K562 (cell line): ENCODE results near the gene TUBD1. TPM values are rescaled to one million over a fixed set of nuclear protein-coding genes. Genes with fewer than 3 reads are reported as not detected.

Experiments used
- ATAC-seq: fragments of 200-7000 bp; cut with Tn5 transposase; 3 replicates; pipeline ENCODE4 v1.9.1; 2020; ENCODE audit warnings: moderate library complexity
- BruUV-seq: library from RNA; stranded (reverse); fragments of 400-500 nt; replicated peaks from 2 replicates; lab custom pipeline; 2021; lab: Mats Ljungman, UMichigan
- CTCF ChIA-PET: fragments of 300-600 bp; formaldehyde crosslinking; extraction: SDS; loops from one replicate; lab custom pipeline; 2021; ENCODE audit warnings: low intra/inter-chr PET ratio; lab: Yijun Ruan, JAX
- POLR2A ChIA-PET: fragments of 300-600, 350-650 bp; sonication (Branson Sonifier 250); formaldehyde crosslinking; extraction: SDS; loops from one replicate; lab custom pipeline; 2021; ENCODE audit warnings: antibody characterized with exemption, inconsistent platforms; lab: Yijun Ruan, JAX
- DNase-seq, 4 experiments: peaks; one replicate each; pipeline versions ENCODE4 v3.0.0 to v3.0.0-alpha.2; 2011 to 2018; ENCODE audit warnings: low spot score in 3 of 4, mixed read lengths in 3 of 4; ENCODE audit errors: extremely low read depth in 1 of 4
- FAIRE-seq: peaks from 2 replicates; lab custom pipeline; 2011; peaks lifted over from hg19 to GRCh38; lab: Jason Lieb, UNC
- H2AFZ ChIP-seq: 2 replicates; pipeline ENCODE4 v1.6.0; 2011; ENCODE audit warnings: low read depth, low read length, control low read depth, inconsistent platforms
- H3K27ac ChIP-seq: fragments of 200-600 bp; 3 replicates; pipeline ENCODE4 v1.8.0; 2011; ENCODE audit warnings: low read depth, mild to moderate bottlenecking, control low read depth, inconsistent platforms, low read length, moderate library complexity, mixed read lengths; ENCODE audit errors: extremely low read depth
- H3K27me3 ChIP-seq, 2 experiments: fragments of 300-600 bp in 1 of 2; 2 replicates in 1 of 2; 3 replicates in 1 of 2; pipeline versions ENCODE4 v1.6.0 to v1.8.0; 2011; ENCODE audit warnings: inconsistent platforms in 2 of 2, low read length in 2 of 2, mild to moderate bottlenecking in 1 of 2, mixed read lengths in 1 of 2, moderate library complexity in 1 of 2; ENCODE audit not compliant: control insufficient read depth in 2 of 2, insufficient read depth in 2 of 2
- H3K36me3 ChIP-seq: fragments of 300-600 bp; 3 replicates; pipeline ENCODE4 v1.8.0; 2011; ENCODE audit warnings: mild to moderate bottlenecking, low read length, inconsistent platforms; ENCODE audit not compliant: control insufficient read depth, insufficient read depth
- H3K4me1 ChIP-seq, 2 experiments: fragments of 200-600 bp in 1 of 2; replicated peaks in 1 of 2; 2 replicates in 1 of 2; 3 replicates in 1 of 2; pipeline versions ENCODE4 v1.5.1 to v1.8.0; 2011; ENCODE audit warnings: inconsistent platforms in 2 of 2, low read length in 2 of 2, mild to moderate bottlenecking in 1 of 2, mixed read lengths in 1 of 2, moderate library complexity in 1 of 2; ENCODE audit not compliant: control insufficient read depth in 2 of 2, insufficient read depth in 2 of 2
- H3K4me2 ChIP-seq: 2 replicates; pipeline ENCODE4 v1.6.1; 2011; ENCODE audit warnings: low read length, control low read depth, inconsistent platforms, mixed read lengths; ENCODE audit not compliant: insufficient read depth
- H3K4me3 ChIP-seq: fragments of 200-600 bp; sonication (generic), shearing (Covaris generic); 2 replicates; pipeline ENCODE4 v1.5.1; 2016; ENCODE audit warnings: control low read depth, inconsistent platforms
- H3K79me2 ChIP-seq: fragments of 200-600 bp; 3 replicates; pipeline ENCODE4 v1.8.0; 2011; ENCODE audit warnings: low read length, inconsistent platforms; ENCODE audit not compliant: control insufficient read depth, insufficient read depth
- H3K9ac ChIP-seq, 2 experiments: 2 replicates each; pipeline versions ENCODE4 v1.6.0 to v1.6.1; 2011; ENCODE audit warnings: low read depth in 2 of 2, low read length in 2 of 2, control low read depth in 1 of 2, inconsistent platforms in 1 of 2, mild to moderate bottlenecking in 1 of 2, mixed read lengths in 1 of 2; ENCODE audit not compliant: insufficient read depth in 1 of 2
- H3K9me1 ChIP-seq: one replicate; pipeline ENCODE4 v1.6.0; 2011; ENCODE audit warnings: inconsistent platforms, mild to moderate bottlenecking, low read length, moderate library complexity; ENCODE audit not compliant: control insufficient read depth, insufficient read depth
- H3K9me3 ChIP-seq: replicated peaks from 2 replicates; pipeline ENCODE4 v1.5.1; 2011; ENCODE audit warnings: low read depth, low read length, inconsistent platforms; ENCODE audit not compliant: control insufficient read depth, insufficient read depth
- H4K20me1 ChIP-seq: replicated peaks from 2 replicates; pipeline ENCODE4 v1.6.1; 2011; ENCODE audit warnings: low read length, inconsistent platforms, mixed read lengths; ENCODE audit not compliant: control insufficient read depth, insufficient read depth
- ELF4 ChIP-seq: fragments of 450-650 bp; formaldehyde crosslinking; IDR thresholded peaks from 2 replicates; pipeline ENCODE4 v1.4.0; 2022; ENCODE audit warnings: missing genetic modification characterization
- ZNF764 ChIP-seq: fragments of 250-450 bp; sonication (Bioruptor Pico); IDR thresholded peaks from 2 replicates; pipeline ENCODE4 v1.4.0; 2020; ENCODE audit warnings: low read depth, mild to moderate bottlenecking, moderate library complexity
- WGBS: fragments of 100-300 bp; shearing (Covaris generic); methylation state at CpG from one replicate; pipeline ENCODE4 v1.1.6; 2016; ENCODE audit warnings: low coverage, mixed read lengths; ENCODE audit not compliant: insufficient coverage; ENCODE audit errors: missing lambda C conversion rate; 5-methylcytosine and 5-hydroxymethylcytosine counted together
- in situ Hi-C: fragments of 300-500 bp; cut with MboI; formaldehyde crosslinking; loops from 4 replicates; pipeline ENCODE4 v1.15.0; 2018; ENCODE audit warnings: inconsistent platforms, mixed read lengths
- intact Hi-C: fragments of 100-400 bp; cut with micrococcal nuclease; formaldehyde crosslinking; loops from 2 replicates; pipeline ENCODE4 v1.14.2; 2022
- polyA plus RNA-seq, 8 experiments: library from polyadenylated mRNA; depleted of rRNA in 4 of 8; stranded (reverse) in 5 of 8; unstranded in 3 of 8; fragments of >200 nt; fragmentation: Nextera tagmentation in 2 of 8; fragmentation: Illumina TruSeq in 1 of 8; extraction: Ambion mirVana in 2 of 8; extraction: Trizol in 1 of 8; gene quantifications; 2 replicates each; pipeline versions ENCODE4 v1.2.1 to v1.2.3, GENCODE V29; 2011 to 2014; ENCODE audit warnings: inconsistent platforms in 1 of 8, missing spikeins in 1 of 8
- total RNA-seq, 7 experiments: library from RNA; depleted of rRNA in 6 of 7; stranded (reverse); fragments of >200 nt in 6 of 7; fragmentation: Illumina TruSeq in 2 of 7; extraction: Trizol in 2 of 7; gene quantifications; 2 replicates each; pipeline versions ENCODE4 v1.2.1 to v1.2.3, GENCODE V29; 2011 to 2021; ENCODE audit warnings: low replicate concordance in 1 of 7
- TF ChIP-seq, protein P1 (sequence below), 3 experiments: fragments of 200-800 bp in 1 of 3; fragments of 250-450 bp in 1 of 3; fragments of 450-650 bp in 1 of 3; sonication (Bioruptor Pico) in 1 of 3; sonication (Bioruptor generic) in 1 of 3; formaldehyde crosslinking in 1 of 3; IDR thresholded peaks; 2 replicates each; pipeline versions ENCODE4 v1.6.1 to v1.8.0; 2016 to 2022; ENCODE audit warnings: mild to moderate bottlenecking in 2 of 3, missing genetic modification characterization in 2 of 3, missing compliant biosample characterization in 1 of 3, moderate library complexity in 1 of 3

TUBD1 gene
- total and polyA plus RNA-seq, 9 of the 15 experiments (the other 6 are each of a cell fraction or from before 2014, with no cell fraction given) = 10.8 to 35.3 (median 17.9) TPM

DNA sequence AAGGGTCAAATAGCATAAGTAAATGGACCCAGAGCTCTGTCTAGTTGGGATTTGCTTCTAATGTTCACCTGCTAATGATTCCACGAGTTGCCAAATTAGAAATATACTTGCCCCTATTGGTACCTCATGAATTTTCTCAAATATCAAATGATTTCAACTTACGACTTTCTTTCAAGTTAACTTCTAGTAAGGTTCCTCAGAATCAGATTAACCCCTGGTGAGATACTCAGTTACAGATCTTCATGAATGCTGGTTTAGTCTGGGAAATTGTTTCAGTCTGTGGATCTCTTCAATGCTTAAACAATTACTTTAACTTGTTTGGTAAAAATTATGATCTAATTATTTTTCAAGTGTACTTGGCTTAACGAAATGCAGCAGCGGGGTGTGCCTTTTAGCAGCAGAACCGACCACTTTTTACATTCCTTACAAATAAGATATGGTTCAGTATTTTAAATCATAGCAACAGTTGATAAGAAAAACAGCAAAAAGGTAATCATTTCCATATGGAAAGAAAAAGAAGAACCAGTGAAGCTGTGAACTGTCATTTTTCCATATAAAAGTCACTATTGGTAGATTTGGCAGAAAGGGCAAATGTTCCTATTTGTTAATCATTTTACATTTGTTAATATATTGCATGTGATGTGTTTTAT lies 34.5 kb downstream of the TUBD1 start:
- Histone ChIP-seq H3K4me1 (peaks cover 2% of the 10 kb centered on the region in 2 experiments; a peak in 2 of 5 replicates), H3K4me2 (no peak overlapping the region), H2AFZ (no peak overlapping the region), H3K27me3 (no peaks in the 10 kb centered on the region), H3K36me3 (peaks cover 25% of the 10 kb centered on the region; the same call in 2 of the 3 replicates), H3K4me3 (no peak overlapping the region), H3K9me1 (no peaks in the 10 kb centered on the region), H3K79me2 (no peaks in the 10 kb centered on the region), H4K20me1 (no peaks in the 10 kb centered on the region), H3K9ac (no peak overlapping the region), H3K9me3 (no peaks in the 10 kb centered on the region), H3K27ac (no peak overlapping the region)
- TF ChIP-seq ELF4 (CRISPR knock-in tag) (no peak), ZNF764 (no peak)
- TF ChIP-seq, protein P1, sequence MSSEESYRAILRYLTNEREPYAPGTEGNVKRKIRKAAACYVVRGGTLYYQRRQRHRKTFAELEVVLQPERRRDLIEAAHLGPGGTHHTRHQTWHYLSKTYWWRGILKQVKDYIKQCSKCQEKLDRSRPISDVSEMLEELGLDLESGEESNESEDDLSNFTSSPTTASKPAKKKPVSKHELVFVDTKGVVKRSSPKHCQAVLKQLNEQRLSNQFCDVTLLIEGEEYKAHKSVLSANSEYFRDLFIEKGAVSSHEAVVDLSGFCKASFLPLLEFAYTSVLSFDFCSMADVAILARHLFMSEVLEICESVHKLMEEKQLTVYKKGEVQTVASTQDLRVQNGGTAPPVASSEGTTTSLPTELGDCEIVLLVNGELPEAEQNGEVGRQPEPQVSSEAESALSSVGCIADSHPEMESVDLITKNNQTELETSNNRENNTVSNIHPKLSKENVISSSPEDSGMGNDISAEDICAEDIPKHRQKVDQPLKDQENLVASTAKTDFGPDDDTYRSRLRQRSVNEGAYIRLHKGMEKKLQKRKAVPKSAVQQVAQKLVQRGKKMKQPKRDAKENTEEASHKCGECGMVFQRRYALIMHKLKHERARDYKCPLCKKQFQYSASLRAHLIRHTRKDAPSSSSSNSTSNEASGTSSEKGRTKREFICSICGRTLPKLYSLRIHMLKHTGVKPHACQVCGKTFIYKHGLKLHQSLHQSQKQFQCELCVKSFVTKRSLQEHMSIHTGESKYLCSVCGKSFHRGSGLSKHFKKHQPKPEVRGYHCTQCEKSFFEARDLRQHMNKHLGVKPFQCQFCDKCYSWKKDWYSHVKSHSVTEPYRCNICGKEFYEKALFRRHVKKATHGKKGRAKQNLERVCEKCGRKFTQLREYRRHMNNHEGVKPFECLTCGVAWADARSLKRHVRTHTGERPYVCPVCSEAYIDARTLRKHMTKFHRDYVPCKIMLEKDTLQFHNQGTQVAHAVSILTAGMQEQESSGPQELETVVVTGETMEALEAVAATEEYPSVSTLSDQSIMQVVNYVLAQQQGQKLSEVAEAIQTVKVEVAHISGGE (CRISPR knock-in tag; IDR thresholded peaks at IDR 0.05) = peak in 1 of 3 experiments; percentile 76; a peak in 2 of 6 replicates
- ATAC-seq = no peak
- 78% methylated on average over 5 of the region's 5 CpGs for WGBS
- ChIA-PET CTCF (interaction anchor here (2.5 to 4.1 kb wide), 2 partner anchors 105 to 111 kb away, joined by 21 to 54 read pairs; no protein-coding TSS in a partner anchor), POLR2A (interaction anchor here (1.3 kb wide), 1 partner anchor 105 kb away, joined by 5 read pairs; no protein-coding TSS in a partner anchor)
- no TSS peak for BruUV-seq
- in situ Hi-C loops (no loop called here), intact Hi-C loops (no loop called here)
- no peak for FAIRE-seq
- DNase-seq = no peak
